ENCODE measurements around the gene SEC14L5. TPM values are rescaled to one million over a fixed set of nuclear protein-coding genes. Genes with fewer than 3 reads are reported as not detected.

Gene SEC14L5
- total and polyA plus RNA-seq, 2 experiments from 2014 or later = 2.6 to 5.9 TPM

DNA sequence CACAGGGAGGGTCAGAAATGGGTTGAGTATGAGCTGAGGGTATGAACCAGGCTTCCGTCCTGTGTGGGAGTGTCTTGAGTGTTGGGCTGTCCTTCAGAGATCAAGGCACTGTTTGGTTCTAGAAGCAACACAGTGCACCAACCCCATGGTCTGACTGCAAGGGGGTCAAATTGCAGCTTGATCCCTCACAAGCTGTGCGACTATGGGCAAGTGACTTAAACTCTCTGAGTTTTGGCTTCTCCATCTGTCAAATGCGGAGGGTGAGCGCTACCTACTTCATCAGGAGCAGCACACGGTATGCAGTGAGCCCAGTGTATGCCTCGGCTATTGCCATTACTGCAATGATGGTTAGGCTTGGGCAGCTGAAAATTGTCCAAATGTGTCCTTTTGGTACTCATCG is 21.0 kb downstream of the SEC14L5 start:
- peaks cover 4% of the 10 kb centered on the region; the same call in 1 of the 3 replicates for H3K9me3 Mint-ChIP-seq
- Histone ChIP-seq H3K4me2 (no peak overlapping the region), H3K36me3 (ENCODE audit: insufficient read depth) (no peaks in the 10 kb centered on the region), H3F3A (replicated peaks; ENCODE audit: low read depth) (no peaks in the 10 kb centered on the region), H3K27me3 (ENCODE audit: insufficient read depth) (no peaks in the 10 kb centered on the region), H3K9me2 (ENCODE audit: insufficient read depth) (no peaks in the 10 kb centered on the region), H3K27ac (ENCODE audit: low read depth) (no peak overlapping the region), H4K20me1 (replicated peaks; ENCODE audit: insufficient read depth) (no peaks in the 10 kb centered on the region), H3K79me2 (replicated peaks; ENCODE audit: insufficient read depth) (no peaks in the 10 kb centered on the region), H3K4me3 (no peak overlapping the region), H2AFZ (no peak overlapping the region), H3K4me1 (ENCODE audit: insufficient read depth) (no peaks in the 10 kb centered on the region)
- H3K36me3 Mint-ChIP-seq (ENCODE audit: low read depth) = no peaks in the 10 kb centered on the region
- peaks cover 6% of the 10 kb centered on the region for H3K4me1 Mint-ChIP-seq
- no peak overlapping the region for H3K4me3 Mint-ChIP-seq
- H3K27me3 Mint-ChIP-seq (ENCODE audit: insufficient read depth, low read depth, poor library complexity) = peaks cover 6% of the 10 kb centered on the region
- no peak for DNase-seq (ENCODE audit: low spot score)
- ATAC-seq = no peak
- no peak overlapping the region for H3K27ac Mint-ChIP-seq
- no peak for TF ChIP-seq POLR2AphosphoS5 (IDR thresholded peaks at IDR 0.05; ENCODE audit: low read depth)
- TF ChIP-seq, protein P1, sequence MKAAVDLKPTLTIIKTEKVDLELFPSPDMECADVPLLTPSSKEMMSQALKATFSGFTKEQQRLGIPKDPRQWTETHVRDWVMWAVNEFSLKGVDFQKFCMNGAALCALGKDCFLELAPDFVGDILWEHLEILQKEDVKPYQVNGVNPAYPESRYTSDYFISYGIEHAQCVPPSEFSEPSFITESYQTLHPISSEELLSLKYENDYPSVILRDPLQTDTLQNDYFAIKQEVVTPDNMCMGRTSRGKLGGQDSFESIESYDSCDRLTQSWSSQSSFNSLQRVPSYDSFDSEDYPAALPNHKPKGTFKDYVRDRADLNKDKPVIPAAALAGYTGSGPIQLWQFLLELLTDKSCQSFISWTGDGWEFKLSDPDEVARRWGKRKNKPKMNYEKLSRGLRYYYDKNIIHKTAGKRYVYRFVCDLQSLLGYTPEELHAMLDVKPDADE (IDR thresholded peaks at IDR 0.05) = no peak
- TF ChIP-seq ZNF114 (CRISPR knock-in tag; IDR thresholded peaks at IDR 0.05) = no peak

DNA sequence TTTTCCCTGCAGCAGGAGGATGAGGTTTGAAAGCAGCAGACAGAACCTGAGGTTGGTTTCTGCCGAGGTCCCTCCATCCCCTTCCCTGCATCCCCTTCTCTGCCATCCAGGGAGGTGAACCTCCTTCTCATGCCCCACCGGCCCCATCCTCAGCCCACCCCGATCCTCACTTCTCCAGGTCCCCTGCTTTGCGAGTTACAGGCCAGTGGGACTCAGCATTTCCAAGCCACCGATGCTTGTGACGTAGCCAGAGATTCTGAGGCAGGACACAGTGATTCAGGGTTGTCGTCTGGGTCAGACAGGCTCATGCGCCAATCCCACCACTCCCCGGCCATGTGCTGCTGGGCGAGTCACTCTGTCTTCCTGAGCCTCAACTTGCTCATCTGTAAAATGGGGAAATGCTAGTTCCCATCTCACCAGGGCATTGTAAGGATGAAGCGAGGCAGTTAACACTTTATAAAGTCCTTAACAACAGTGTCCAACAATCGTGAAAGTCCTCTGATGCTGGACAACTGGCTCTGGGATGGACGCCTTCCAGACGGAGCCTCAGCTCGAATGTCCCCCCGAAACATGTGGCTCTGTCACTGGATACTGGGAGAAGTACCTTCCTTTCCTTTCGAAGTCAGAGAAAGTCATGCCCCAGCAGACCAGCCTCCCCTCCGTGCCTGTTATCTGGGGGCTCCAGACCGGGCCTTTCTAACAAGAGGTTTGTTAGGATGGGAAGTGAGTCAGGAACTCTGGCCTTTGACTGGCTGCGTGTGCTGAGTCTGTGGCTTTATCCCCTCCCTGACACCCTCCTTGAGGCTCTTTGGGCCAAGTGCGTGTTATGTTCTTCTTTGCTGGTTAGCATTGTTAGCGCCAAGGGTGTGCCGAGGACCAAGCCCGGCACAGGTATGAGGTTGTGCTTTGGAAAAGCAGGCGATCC is 21.9 kb downstream of the SEC14L5 start:
- DNase-seq (ENCODE audit: low spot score) (no peak), ATAC-seq (no peak)
- H3K27me3 ChIP-seq (ENCODE audit: insufficient read depth) = no peaks in the 10 kb centered on the region
- no peak overlapping the region for H2AFZ ChIP-seq
- no peaks in the 10 kb centered on the region for H3K4me1 ChIP-seq (ENCODE audit: insufficient read depth)
- H4K20me1 ChIP-seq (replicated peaks; ENCODE audit: insufficient read depth) = no peaks in the 10 kb centered on the region
- no peaks in the 10 kb centered on the region for H3F3A ChIP-seq (replicated peaks; ENCODE audit: low read depth)
- no peak overlapping the region for H3K27ac ChIP-seq (ENCODE audit: low read depth)
- Mint-ChIP-seq H3K36me3 (ENCODE audit: low read depth) (no peaks in the 10 kb centered on the region), H3K4me1 (peaks cover 6% of the 10 kb centered on the region), H3K27ac (no peak overlapping the region), H3K27me3 (ENCODE audit: insufficient read depth, low read depth, poor library complexity) (peaks cover 2% of the 10 kb centered on the region), H3K4me3 (no peak overlapping the region), H3K9me3 (peaks cover 4% of the 10 kb centered on the region; the same call in 1 of the 3 replicates)
- H3K36me3 ChIP-seq (ENCODE audit: insufficient read depth) = no peaks in the 10 kb centered on the region
- no peaks in the 10 kb centered on the region for H3K9me2 ChIP-seq (ENCODE audit: insufficient read depth)
- no peak overlapping the region for H3K4me3 ChIP-seq
- no peak overlapping the region for H3K4me2 ChIP-seq
- H3K79me2 ChIP-seq (replicated peaks; ENCODE audit: insufficient read depth) = no peaks in the 10 kb centered on the region
- TF ChIP-seq EZH2phosphoT487 (IDR thresholded peaks at IDR 0.05; ENCODE audit: unreplicated experiment) (no peak), POLR2AphosphoS5 (IDR thresholded peaks at IDR 0.05; ENCODE audit: low read depth) (no peak), CREB1 (CRISPR knock-in tag; IDR thresholded peaks at IDR 0.05; ENCODE audit: low read depth) (no peak), STAT1 (IDR thresholded peaks at IDR 0.05; ENCODE audit: unreplicated experiment) (no peak), JUNB (IDR thresholded peaks at IDR 0.05; ENCODE audit: unreplicated experiment) (no peak), EZH2 (IDR thresholded peaks at IDR 0.05; ENCODE audit: low read depth, unreplicated experiment) (no peak), ZNF114 (CRISPR knock-in tag; IDR thresholded peaks at IDR 0.05) (no peak), ZNF331 (CRISPR knock-in tag; IDR thresholded peaks at IDR 0.05; ENCODE audit: low read depth) (no peak)
- TF ChIP-seq, protein P1 (IDR thresholded peaks at IDR 0.05) = no peak
- TF ChIP-seq, protein P2, sequence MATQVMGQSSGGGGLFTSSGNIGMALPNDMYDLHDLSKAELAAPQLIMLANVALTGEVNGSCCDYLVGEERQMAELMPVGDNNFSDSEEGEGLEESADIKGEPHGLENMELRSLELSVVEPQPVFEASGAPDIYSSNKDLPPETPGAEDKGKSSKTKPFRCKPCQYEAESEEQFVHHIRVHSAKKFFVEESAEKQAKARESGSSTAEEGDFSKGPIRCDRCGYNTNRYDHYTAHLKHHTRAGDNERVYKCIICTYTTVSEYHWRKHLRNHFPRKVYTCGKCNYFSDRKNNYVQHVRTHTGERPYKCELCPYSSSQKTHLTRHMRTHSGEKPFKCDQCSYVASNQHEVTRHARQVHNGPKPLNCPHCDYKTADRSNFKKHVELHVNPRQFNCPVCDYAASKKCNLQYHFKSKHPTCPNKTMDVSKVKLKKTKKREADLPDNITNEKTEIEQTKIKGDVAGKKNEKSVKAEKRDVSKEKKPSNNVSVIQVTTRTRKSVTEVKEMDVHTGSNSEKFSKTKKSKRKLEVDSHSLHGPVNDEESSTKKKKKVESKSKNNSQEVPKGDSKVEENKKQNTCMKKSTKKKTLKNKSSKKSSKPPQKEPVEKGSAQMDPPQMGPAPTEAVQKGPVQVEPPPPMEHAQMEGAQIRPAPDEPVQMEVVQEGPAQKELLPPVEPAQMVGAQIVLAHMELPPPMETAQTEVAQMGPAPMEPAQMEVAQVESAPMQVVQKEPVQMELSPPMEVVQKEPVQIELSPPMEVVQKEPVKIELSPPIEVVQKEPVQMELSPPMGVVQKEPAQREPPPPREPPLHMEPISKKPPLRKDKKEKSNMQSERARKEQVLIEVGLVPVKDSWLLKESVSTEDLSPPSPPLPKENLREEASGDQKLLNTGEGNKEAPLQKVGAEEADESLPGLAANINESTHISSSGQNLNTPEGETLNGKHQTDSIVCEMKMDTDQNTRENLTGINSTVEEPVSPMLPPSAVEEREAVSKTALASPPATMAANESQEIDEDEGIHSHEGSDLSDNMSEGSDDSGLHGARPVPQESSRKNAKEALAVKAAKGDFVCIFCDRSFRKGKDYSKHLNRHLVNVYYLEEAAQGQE (IDR thresholded peaks at IDR 0.05; ENCODE audit: unreplicated experiment) = no peak
